GM21619 (cell line): ENCODE measurements around the gene FBXL4.

Experiments
- ATAC-seq: cut with Tn5 transposase; IDR thresholded peaks from one replicate; pipeline ENCODE4 v1.9.1; 2021; ENCODE audit not compliant: unreplicated experiment

Gene FBXL4

GRCh38 chr6:98887650-98888049, 60.1 kb downstream of the FBXL4 start:
- ATAC-seq = no peak

- no peak for ATAC-seq
These were observed 62.4 kb downstream of the FBXL4 start for GRCh38 chr6:98885330-98885729.

GRCh38 chr6:98880486-98880885, 67.3 kb downstream of the FBXL4 start:
- peak; percentile 87 for ATAC-seq

- no peak for ATAC-seq
These were observed 70.5 kb downstream of the FBXL4 start for GRCh38 chr6:98877250-98877649.

- no peak for ATAC-seq
These were observed 72.4 kb downstream of the FBXL4 start for GRCh38 chr6:98875375-98875774.

GRCh38 chr6:98871821-98872220, 75.9 kb downstream of the FBXL4 start:
- no peak for ATAC-seq

GRCh38 chr6:98871057-98871456, 76.7 kb downstream of the FBXL4 start:
- ATAC-seq = no peak

- ATAC-seq = no peak
These were observed 83.2 kb downstream of the FBXL4 start for GRCh38 chr6:98864497-98864896.

GRCh38 chr6:98848539-98849242, 99.1 kb downstream of the FBXL4 start:
- peak; percentile 8 for ATAC-seq

- ATAC-seq = peak; percentile 36
These were observed 99.8 kb downstream of the FBXL4 start for GRCh38 chr6:98847779-98848538.

- no peak for ATAC-seq
These were observed 100.3 kb downstream of the FBXL4 start for GRCh38 chr6:98847416-98847778.

- no peak for ATAC-seq
These were observed 101.7 kb downstream of the FBXL4 start for GRCh38 chr6:98846021-98846380.

- ATAC-seq = peak; percentile 57
These were observed 102.3 kb downstream of the FBXL4 start for GRCh38 chr6:98845211-98846020.

GRCh38 chr6:98844244-98845210, 103.2 kb downstream of the FBXL4 start:
- ATAC-seq = no peak

- no peak for ATAC-seq
These were observed 104.2 kb downstream of the FBXL4 start for GRCh38 chr6:98843271-98844243.

- ATAC-seq = no peak
These were observed 105.2 kb downstream of the FBXL4 start for GRCh38 chr6:98842342-98843180.

GRCh38 chr6:98841621-98842341, 106.0 kb downstream of the FBXL4 start:
- no peak for ATAC-seq

GRCh38 chr6:98840996-98841513, 106.7 kb downstream of the FBXL4 start:
- ATAC-seq = no peak
